Right lobe of liver (tissue), 4 donors: ENCODE measurements around the gene CYFIP1.

Source experiments
- CTCF ChIP-seq, 4 donors: fragments of 200-600 bp in 3 of 4; fragments of 450-650 bp in 1 of 4; IDR thresholded peaks; one replicate each; pipeline versions ENCODE4 v1.5.1 to v1.8.0; 2016 to 2022; ENCODE audit warnings: antibody characterized with exemption in 4 of 4, mild to moderate bottlenecking in 2 of 4
- POLR2A ChIP-seq: fragments of 450-650 bp; IDR thresholded peaks from one replicate; pipeline ENCODE4 v1.6.1; 2017; ENCODE audit warnings: antibody characterized with exemption, mild to moderate bottlenecking
- donor health status: DM: no; HTN: no; CAD: no.
- donor health status: DM: no; HTN: no; CAD: no.
- donor health status: DM: no; HTN: yes; CAD: no.

GRCh38 chr15:22944651-22945050 lies 35.5 kb downstream of the CYFIP1 start:
- no peak for TF ChIP-seq CTCF (IDR thresholded peaks at IDR 0.05)
- no peak for TF ChIP-seq POLR2A
